HG03457 (cell line): Measurements from ENCODE around the gene EXOC1.

ENCODE experiments used
- ATAC-seq: cut with Tn5 transposase; IDR thresholded peaks from one replicate; pipeline ENCODE4 v1.9.1; 2021; ENCODE audit warnings: moderate number of reproducible peaks; ENCODE audit not compliant: unreplicated experiment

Gene EXOC1

DNA sequence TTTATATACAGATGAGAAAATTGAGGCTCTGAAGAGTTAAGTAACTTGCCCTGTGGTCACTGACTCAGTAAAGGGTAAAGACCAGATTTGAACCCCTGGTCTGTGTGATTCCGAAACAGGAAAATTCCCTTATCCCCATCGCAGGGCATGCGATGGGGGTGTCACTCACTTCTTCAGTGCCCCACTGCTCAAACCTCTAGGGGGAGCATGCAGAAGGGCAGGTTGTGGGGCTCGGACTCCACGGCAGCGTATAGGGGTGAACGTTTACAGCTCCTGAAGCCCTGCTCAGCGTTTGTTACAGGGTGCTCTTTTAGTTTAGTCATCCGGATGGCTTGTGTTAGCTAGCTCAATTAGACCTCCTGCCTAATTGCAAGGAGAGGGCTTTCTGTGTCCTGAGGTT lies 3.7 kb upstream of the EXOC1 start:
- ATAC-seq: no peak

DNA sequence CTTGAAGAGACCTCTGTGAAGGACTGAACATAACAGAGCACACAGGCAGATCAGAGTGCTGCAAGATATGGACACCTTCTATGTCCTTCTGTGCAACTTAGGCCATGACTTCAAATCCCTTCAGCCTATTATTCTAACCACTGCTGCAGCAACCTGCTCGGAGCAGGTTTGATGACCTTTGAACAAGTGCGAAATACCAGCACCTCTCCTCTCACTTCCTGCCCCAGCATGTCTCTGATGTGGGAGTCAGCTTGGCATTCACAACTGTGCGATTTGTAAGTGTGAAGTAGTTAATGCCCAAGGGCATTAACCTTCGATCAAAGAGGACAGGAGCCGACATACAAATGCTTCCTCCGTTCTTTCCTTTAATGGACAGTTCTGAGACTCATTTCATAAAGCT lies 1.6 kb upstream of the EXOC1 start:
- no peak for ATAC-seq

DNA sequence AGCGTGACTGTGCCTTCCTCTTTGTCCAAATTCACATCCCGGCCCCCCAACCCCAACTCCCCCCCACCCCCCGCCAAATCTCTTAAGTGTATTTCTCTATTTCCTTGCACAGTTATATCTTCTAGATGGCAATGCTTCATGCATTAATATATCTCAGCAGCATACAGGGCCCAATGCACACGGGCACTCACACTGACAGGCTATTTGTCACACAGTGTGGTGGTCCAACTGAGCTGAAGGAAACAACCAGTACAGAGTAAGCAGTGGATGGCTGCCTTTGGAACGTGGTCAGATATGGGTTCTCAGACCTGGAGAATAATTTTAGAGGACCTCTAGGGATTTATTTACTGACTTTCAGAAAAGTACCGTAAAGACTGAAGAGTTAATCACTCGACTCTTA lies 681 bp downstream of the EXOC1 start:
- no peak for ATAC-seq

DNA sequence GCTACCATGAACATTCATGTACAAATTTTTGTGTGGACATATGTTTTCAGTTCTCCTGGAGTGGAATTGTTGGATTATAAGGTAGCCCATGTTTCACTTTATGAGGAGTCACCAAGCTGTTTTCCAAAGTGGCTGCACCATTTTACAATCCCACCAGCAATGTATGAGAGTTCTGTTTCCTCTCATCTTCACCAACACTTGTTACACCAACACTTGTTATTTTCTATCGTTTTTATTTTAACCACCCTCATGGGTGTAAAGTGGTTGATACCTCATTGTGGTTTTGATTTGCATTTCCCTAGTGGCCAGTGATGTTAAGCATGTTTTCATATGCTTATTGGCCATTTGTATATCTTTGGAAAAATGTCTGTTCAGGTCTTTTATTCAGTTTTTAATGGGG lies 4.1 kb downstream of the EXOC1 start:
- no peak for ATAC-seq

DNA sequence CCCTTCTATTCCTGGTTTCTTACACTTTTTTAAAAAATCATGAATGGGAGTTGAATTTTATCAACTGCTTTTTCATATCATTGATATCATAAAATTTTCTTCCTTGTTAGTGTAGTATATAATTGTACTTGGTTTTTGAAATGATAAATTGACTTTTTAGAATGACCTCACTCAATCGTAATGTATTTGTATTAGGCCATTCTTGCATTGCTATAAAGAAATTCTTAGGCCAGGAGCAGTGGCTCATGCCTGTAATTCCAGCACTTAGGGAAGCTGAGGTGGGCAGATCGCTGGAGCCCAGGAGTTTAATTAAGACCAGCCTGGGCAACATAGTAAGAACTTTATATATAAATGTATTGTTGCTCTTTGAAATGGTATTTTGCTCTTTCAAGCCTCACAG lies 6.3 kb downstream of the EXOC1 start:
- ATAC-seq: no peak

DNA sequence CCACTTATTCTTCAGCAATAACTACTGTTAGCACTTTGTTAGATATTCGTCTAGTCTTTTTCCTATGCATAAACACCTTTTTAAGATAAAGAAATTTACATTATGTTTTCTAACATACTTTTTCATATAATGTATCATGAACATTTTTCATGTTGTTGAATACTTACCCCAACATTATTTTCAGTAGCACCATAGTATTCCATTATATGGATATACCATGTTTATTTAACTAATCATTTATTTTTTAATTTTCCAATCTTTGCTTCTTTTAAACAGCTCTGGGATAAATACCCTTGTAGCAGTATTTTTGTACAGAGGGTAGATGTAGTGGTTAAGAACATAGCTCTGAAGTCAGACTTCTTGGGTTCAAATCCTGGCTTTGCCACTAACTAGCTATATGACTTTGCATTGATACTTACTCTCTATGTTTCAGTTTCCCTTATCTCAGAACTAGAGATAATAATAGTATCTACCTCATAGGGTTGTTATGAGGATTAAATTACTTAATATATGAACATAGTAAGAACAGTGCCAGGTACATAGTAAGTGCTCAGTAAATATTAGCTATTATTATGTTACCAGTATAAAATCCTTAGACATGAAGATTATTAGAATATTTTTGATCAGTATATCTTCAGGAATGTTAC lies 11.3 kb downstream of the EXOC1 start:
- ATAC-seq: no peak

DNA sequence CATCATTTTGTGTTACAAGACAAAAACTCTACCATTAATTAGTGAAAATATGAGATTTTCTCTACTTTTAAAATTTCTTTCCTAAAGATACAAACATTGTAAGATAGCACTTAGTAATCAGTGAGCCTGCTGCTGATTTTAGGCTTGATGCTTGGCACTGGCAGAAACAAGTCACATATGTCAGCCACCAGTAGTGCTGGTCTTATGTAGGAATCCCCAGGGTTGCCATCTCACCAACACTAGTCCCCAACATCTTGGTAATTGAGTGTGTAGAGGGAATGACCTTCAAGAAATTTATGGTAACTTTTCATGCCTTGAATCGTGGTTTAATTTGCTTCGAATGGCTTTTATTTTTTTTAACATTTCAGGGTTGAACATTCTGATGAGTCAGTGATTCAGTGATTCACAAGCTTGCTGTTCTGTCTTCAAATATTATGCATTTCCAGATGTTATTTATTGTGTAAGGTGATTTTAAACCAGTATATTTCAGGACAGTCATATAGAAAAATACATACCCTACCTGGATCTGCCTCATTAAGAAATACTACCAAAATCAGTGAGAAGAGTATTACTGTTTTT lies 11.9 kb downstream of the EXOC1 start:
- no peak for ATAC-seq

DNA sequence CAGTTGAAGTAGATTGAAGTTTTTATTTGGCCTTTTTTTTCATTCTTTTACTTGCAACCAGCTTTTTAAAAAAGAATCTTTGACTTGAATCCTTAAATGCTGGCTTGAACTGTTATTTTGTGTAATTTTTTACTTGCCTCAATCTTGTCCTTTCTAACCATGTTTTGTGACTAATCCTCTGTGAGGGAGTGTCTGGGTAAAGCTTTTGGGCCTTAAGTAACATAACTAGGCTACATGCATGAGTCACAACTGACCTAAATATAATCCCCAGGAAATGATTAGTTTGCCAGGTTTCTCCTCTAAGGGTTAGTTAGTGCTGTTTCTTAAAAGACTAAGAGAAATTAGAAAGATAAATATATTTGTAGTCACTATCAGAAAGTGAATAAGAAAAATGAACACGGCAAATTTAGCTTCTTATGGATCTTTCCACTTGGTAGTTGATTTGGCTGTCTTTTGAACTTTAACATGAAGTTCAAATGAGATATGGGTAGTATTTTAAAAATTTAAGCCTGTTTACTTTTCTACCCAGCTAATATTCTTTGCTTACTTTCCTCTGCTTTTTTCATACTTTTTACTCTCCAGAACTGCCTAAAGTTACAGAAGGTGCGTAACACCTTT lies 13.0 kb downstream of the EXOC1 start:
- peak; percentile 67 for ATAC-seq

DNA sequence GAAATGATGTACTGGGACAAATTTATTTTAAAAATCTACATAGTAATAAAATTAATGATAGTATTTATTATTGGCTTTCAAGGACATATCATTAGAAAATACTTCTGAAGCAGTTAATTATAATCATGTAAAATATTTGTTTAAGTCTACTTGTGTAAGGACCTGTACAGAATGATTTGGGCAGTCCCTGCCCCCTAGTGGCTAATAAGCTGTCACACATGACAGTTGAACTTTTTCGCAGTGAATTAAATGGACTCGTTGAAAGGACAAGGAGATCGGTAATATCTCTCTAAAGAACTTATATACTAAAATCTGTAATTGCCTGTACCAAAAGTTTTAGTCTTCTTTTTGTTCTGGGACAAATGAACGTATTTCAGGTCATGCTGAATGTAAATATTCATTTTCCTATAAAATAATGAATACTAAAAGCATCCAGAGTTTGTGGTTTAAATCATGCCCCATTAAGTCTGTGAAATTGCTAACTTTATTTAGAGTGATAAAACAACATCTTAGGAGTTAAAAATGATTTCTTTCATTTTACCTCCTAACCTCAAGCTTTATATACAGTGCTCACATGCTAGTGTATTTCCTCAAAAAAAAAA lies 13.6 kb downstream of the EXOC1 start:
- ATAC-seq: peak; percentile 69

DNA sequence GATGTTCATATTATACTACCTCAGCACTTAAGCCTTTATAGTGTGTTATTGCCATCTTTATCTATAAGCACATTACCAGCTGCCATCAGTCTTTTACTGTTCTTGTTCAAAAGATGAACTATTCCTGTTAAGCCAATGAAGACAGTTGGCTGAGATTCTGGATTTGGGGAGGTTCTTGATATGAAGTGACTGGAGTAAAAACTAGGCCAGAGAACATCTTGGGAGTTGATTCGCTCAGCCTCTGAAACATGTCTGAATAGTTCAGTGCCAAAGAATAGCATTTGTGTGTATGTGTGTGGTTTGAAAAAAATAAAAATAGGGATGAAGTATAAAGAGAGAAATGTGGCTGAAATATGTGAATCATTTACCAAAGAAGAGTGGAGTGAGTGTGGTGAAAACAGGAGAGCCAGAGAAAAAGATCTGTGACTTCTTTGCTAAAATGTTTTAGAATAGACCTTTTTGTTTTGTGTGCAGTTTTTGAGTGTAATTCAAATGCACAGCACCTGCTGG lies 15.2 kb downstream of the EXOC1 start:
- ATAC-seq: no peak

DNA sequence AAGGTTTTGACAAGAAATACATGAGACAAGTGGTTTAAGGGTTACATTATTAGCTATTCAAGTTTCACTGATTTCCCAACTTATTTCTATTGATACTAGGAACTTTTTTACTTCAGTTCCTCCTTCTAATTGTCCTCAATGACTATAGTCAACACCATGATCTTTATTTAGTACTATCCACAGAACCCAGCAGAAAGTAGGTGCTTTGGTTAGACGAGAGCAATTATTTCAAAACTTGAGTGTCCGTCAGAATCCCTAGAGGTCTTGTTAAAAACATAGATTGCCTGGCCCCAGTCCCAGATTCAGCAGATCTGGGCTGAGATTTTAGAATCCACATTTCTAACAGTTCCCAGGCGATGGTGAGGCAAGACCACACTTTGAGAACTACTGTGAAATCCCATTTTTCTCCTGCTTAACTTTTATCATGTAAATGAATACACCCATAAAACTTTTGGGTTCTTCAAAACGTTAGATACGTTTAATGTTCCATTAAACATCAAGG lies 17.9 kb downstream of the EXOC1 start:
- no peak for ATAC-seq

DNA sequence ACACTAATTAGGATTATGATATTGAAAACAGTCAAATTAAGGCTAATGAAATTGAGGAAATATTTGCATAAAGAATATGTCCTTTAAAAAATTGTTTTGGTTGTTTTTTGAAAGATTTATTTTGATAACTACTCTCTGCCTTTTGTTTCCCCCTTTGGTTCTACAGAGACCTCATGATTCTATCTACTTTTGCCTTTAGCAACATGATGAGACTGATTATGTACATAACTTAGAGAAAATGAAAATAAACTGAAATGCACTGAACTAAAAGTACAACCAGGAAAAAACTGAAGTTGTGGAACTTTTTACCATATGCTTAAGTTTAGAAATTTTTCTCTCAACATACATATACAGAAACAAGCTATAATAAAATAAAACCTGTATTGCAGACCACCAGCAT lies 21.4 kb downstream of the EXOC1 start:
- ATAC-seq: no peak

DNA sequence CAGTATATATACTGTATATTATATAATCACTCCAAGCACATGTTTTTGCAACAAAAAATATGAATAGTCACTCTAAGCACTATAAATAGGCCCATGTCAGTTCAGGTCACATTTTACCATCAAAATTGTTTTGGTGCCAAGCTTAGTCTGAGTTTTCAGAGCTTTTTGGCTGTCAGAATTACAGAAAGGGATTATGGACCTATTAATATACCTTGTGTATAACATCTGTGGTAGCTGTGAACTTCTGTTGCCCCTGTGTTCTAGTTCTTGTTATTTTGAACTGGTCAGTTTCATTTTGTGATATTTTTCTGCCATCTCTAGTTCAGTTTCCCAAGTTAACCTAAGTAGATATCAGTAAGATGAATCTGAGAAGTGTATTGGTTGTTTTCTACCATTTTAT lies 22.9 kb downstream of the EXOC1 start:
- no peak for ATAC-seq

DNA sequence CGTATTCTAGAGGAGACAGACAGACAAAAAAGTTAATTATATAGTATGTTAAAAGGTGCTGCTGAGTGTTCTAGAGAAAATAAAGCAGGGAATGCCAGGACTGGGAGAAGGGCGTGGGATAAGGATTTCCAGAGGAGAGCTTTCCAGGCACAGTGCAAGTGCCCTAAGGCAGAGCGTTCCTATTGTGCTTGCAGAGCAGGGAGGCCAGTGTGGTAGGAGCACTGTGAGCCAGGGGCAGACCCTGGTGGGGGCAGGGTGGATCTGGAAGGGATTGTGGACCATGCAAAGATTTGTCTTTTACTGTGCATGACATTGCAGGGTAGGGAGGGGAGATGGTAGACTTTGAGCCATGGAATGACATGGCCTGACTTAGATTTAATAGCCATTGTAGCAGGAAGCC lies 25.8 kb downstream of the EXOC1 start:
- ATAC-seq: no peak

DNA sequence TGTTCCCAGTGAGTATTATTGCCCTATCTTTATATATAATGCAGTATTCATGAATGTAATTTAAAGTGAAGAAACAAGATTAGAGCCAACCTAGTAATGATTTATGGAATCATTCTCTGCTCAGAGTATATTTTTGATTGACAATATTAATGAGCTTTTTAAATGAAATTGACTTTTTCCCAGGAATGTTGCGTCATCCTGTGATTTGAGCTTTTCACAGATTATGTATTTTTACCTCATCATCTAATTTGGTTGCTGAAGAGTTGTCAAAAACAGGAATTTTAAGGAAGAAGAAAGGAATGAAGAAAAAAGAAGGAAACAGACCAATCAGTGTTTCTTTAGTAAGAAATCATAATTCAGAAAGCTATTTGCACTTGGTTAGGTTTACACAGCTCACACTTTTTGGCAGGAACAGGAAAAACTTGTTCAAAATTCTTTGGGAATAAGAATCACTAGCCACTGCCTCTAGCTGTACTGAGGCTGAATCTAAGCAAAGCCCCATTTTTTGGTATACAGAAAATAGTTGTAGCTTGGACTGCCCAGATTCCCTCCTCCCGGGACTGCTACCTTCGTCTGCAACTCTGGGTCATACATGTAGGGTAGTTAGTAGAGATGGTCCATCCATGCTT lies 27.3 kb downstream of the EXOC1 start:
- ATAC-seq: no peak

DNA sequence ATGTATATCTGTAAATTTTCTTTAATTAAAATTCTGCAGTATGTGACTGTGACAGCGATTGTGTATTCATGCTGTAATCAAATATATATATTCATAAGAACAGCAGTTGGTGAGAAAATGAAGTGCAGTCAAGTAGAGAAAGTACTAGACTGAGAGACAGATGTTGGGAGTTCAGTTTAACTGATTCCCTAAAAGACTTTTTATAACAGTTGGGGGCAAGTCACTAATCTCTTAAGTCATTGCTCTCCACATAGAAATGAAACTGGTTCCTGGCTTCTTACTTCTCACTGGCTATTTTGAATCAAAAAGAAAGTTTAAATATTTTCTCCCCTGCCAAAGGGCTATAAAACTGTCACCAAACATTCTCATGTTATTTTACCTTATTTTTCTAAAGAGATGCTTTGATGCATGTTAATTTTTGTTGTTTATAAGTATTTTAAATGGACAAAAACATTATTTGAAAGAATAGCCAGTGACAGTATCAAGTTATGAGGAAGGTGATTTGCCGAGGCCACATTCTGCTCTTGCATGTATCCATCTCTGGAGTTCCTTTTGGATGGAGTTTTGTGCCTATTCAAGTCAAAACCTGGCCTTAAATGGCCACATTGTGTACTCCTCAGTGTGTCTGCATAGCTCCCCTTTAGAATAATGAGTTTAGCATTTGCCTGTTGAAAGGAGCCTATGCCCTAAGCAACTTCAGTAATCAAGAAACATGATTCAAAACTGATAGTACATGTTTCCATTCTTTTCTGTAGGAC lies 30.8 kb downstream of the EXOC1 start:
- no peak for ATAC-seq

DNA sequence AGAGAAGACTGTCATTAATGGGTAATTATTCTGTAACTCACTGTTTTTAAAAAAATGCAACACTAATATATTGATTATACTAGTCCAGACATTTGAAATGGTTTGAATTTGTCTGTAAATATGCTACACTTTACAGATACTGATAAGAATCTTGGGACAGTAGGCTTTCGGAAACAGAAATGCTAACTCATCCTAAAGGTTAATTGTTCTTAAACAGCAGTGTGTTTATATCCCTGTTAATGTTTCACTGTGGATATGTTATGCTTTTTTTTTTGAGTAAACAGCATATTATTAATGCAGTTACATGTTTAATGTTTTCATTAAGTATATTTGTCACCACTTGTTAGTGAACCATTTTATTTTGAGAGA lies 31.4 kb downstream of the EXOC1 start:
- no peak for ATAC-seq

DNA sequence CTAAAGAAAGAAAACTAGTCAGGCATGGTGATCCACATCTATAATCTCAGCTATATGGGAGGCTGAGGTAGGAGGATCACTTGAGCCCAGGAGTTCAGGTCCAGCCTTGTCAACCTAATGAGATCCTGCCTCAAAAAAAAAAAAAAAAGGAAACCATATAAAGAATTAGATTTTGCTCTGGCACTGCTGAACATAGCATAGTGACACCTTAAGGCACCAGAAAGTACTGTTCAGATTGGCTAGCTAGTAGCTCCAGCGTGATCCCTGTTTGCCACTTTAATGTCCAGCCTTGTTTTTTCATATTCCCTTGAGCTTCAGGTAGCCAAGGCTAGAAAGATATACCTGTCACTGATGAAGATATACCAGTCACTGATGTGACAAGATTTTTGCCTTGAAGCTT lies 34.1 kb downstream of the EXOC1 start:
- no peak for ATAC-seq

DNA sequence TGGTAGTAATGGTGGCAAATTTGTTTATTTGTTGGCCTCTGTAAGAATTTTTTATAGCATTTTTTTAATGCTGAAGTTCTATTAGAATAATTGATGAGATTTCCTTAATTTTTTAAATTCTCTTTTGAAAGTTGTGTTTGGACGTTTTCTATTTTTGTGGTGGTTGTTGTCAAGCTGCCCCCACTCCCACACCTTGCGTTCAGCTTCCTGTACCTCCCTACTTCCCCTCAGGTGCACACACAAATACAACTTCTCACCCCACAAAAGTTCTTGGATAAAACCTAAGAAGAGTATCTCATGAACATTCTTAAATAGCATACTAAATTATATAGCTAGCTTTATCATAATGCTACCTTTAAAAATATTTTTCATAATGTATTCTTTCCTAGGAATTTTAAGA lies 38.7 kb downstream of the EXOC1 start:
- ATAC-seq: no peak

DNA sequence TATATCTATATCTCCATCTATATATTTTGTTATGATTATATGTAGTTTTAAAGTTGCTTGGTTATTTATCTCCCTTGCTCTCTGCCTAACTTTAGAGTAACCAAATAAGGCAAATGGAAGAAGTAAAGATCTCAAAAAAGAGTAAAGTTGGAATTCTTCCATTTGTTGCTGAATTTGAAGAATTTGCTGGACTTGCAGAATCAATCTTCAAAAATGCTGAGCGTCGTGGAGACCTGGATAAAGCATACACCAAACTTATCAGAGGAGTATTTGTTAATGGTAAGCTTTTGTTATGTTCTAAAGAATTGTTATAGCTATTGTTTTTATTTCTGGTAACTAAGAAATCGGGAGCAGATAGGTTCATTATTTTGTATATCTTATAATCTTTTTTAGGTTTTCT lies 43.2 kb downstream of the EXOC1 start:
- no peak for ATAC-seq

DNA sequence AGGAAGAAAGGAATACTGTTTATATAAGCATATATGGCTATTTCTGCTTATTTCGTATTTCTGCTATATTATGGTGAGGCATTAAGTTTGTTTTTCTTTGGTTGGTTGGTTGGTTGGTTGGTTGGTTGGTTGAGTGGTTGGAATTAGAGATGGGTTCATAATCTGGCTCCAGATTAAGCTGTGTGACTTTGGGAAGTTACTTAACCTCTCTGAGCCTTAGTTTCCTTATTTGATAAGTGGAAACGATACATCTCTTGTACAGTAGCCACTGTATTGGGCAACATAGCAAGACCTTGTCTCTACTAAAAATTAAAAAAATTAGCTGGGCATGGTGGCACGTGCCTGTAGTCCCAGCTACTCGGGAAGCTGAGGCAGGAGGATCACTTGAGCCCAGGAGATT lies 49.2 kb downstream of the EXOC1 start:
- no peak for ATAC-seq
